Measurements from ENCODE around the gene ERCC1. TPM values are rescaled to one million over a fixed set of nuclear protein-coding genes. Genes with fewer than 3 reads are reported as not detected.

ERCC1 gene
- total RNA-seq, 1 donor from 2014 or later = 43.8 TPM

Small RNA genes lying within 50 kb of the gene (small RNA-seq; reads per million reads assigned to genes)
- not detected for gene MIR6088 (ENCODE audit: low replicate concordance)

Other genes starting within 250 kb of the ERCC1 start
- gene TRAPPC6A, start 245.7 kb downstream of the ERCC1 start, total RNA-seq = 2.7 TPM
- gene BLOC1S3, start 245.1 kb downstream of the ERCC1 start, total RNA-seq = 3.4 TPM
- under 0.01 TPM for gene EXOC3L2, start 178.5 kb downstream of the ERCC1 start, total RNA-seq
- gene MARK4, start 172.6 kb downstream of the ERCC1 start, total RNA-seq = 35.2 TPM
- not detected for gene CKM, start 101.0 kb downstream of the ERCC1 start, total RNA-seq
- 0.25 TPM for gene KLC3, start 83.2 kb downstream of the ERCC1 start, total RNA-seq
- 12.3 TPM for gene ERCC2, start 53.3 kb downstream of the ERCC1 start, total RNA-seq
- gene PPP1R13L, start 18.8 kb downstream of the ERCC1 start, total RNA-seq = 0.49 TPM
- gene POLR1G, start 17.3 kb downstream of the ERCC1 start, total RNA-seq = 4.2 TPM
- 0.49 TPM for gene FOSB, start 44.1 kb upstream of the ERCC1 start, total RNA-seq
- 58.8 TPM for gene RTN2, start 73.1 kb upstream of the ERCC1 start, total RNA-seq
- gene PPM1N, start 74.5 kb upstream of the ERCC1 start, total RNA-seq = 0.25 TPM
- 9.3 TPM for gene VASP, start 83.6 kb upstream of the ERCC1 start, total RNA-seq
- gene OPA3, start 160.9 kb upstream of the ERCC1 start, total RNA-seq = 1.2 TPM
- gene GPR4, start 178.3 kb upstream of the ERCC1 start, total RNA-seq = 0.25 TPM
- gene EML2, start 215.5 kb upstream of the ERCC1 start, total RNA-seq = 13.0 TPM
- gene GIPR, start 244.3 kb upstream of the ERCC1 start, total RNA-seq = 0.25 TPM

Measured in temporal lobe (tissue), 2 donors.